Kidney tubule cell (primary cell): ENCODE data around the gene SOCS1.

ENCODE experiments used
- DNase-seq: peaks from one replicate; pipeline ENCODE4 v3.0.0-alpha.2; 2018; ENCODE audit warnings: low spot score

Gene SOCS1

GRCh38 chr16:11204513-11205047 is 51.4 kb downstream of the SOCS1 start:
- DNase-seq: peak; percentile 41
